K562 (cell line): Measurements from ENCODE around the gene CCN5. TPM values are rescaled to one million over a fixed set of nuclear protein-coding genes. Genes with fewer than 3 reads are reported as not detected.
A peak's percentile ranks its signal among the peaks of the same experiment; 100 is the strongest.

Source experiments
- DACH1 ChIP-seq: fragments of 450-650 bp; IDR thresholded peaks from 2 replicates; pipeline ENCODE4 v1.6.1; 2018; ENCODE audit not compliant: partially characterized antibody
- E2F3 ChIP-seq: fragments of 250-450 bp; sonication (Bioruptor Pico); IDR thresholded peaks from 2 replicates; pipeline ENCODE4 v1.4.0; 2020; ENCODE audit warnings: mild to moderate bottlenecking
- ELF2 ChIP-seq: fragments of 250-450 bp; sonication (Bioruptor Pico); IDR thresholded peaks from 2 replicates; pipeline ENCODE4 v1.5.0; 2021; ENCODE audit warnings: mild to moderate bottlenecking
- FOXJ3 ChIP-seq: sonication (generic); formaldehyde crosslinking; IDR thresholded peaks from 2 replicates; pipeline ENCODE4 v1.4.0; 2020; ENCODE audit warnings: mild to moderate bottlenecking, missing genetic modification reagents
- FOXK2 ChIP-seq, 2 experiments: fragments of 450-650 bp; IDR thresholded peaks in 1 of 2; conservative IDR thresholded peaks in 1 of 2; 2 replicates each; pipeline ENCODE4 v1.6.1; 2016; ENCODE audit warnings: low read depth in 2 of 2, mild to moderate bottlenecking in 1 of 2
- GATAD2A ChIP-seq: fragments of 450-650 bp; IDR thresholded peaks from 2 replicates; pipeline ENCODE4 v1.6.1; 2017
- ID3 ChIP-seq, 2 experiments: fragments of 250-450 bp in 1 of 2; fragments of 450-650 bp in 1 of 2; sonication (Bioruptor Pico) in 1 of 2; IDR thresholded peaks; 2 replicates each; pipeline versions ENCODE4 v1.6.1 to v1.8.0; 2016 to 2021; ENCODE audit warnings: mild to moderate bottlenecking in 2 of 2, moderate library complexity in 2 of 2, missing compliant biosample characterization in 1 of 2, missing genetic modification characterization in 1 of 2
- ILK ChIP-seq: fragments of 450-650 bp; IDR thresholded peaks from 2 replicates; pipeline ENCODE4 v1.6.1; 2016; ENCODE audit warnings: missing genetic modification characterization, low read depth, mild to moderate bottlenecking, missing compliant biosample characterization, moderate library complexity, borderline replicate concordance
- L3MBTL2 ChIP-seq: fragments of 450-650 bp; IDR thresholded peaks from 2 replicates; pipeline ENCODE4 v1.6.1; 2016; ENCODE audit warnings: mild to moderate bottlenecking, moderate library complexity
- NFRKB ChIP-seq: fragments of 450-650 bp; IDR thresholded peaks from 2 replicates; pipeline ENCODE4 v1.6.1; 2016; ENCODE audit warnings: low read depth
- PHTF2 ChIP-seq: fragments of 250-450 bp; sonication (Bioruptor Pico); IDR thresholded peaks from 2 replicates; pipeline ENCODE4 v1.5.0; 2021; ENCODE audit warnings: mild to moderate bottlenecking
- POLR2AphosphoS2 ChIP-seq: IDR thresholded peaks from 2 replicates; pipeline ENCODE4 v1.6.1; 2012; ENCODE audit warnings: low read length, improper control_type of control experiment
- PTRF ChIP-seq: fragments of 450-650 bp; IDR thresholded peaks from 2 replicates; pipeline ENCODE4 v1.6.1; 2016; ENCODE audit warnings: mild to moderate bottlenecking, missing genetic modification characterization, missing compliant biosample characterization
- RBM25 ChIP-seq: fragments of 200-400 bp; formaldehyde crosslinking; IDR thresholded peaks from 2 replicates; pipeline ENCODE4 v1.6.1; 2018; ENCODE audit warnings: low read length, low read depth, moderate library complexity; ENCODE audit not compliant: severe bottlenecking
- SNRNP70 ChIP-seq: fragments of 200-400 bp; formaldehyde crosslinking; optimal IDR thresholded peaks from 2 replicates; pipeline ENCODE3; 2017; ENCODE audit warnings: low read depth, low read length
- TAL1 ChIP-seq: fragments of 450-650 bp; IDR thresholded peaks from 2 replicates; pipeline ENCODE4 v1.6.1; 2016; ENCODE audit warnings: mild to moderate bottlenecking
- TRIM25 ChIP-seq: fragments of 450-650 bp; IDR thresholded peaks from 2 replicates; pipeline ENCODE4 v1.7.0; 2016; ENCODE audit warnings: borderline replicate concordance
- USF1 ChIP-seq: sonication (generic); formaldehyde crosslinking; IDR thresholded peaks from 2 replicates; pipeline ENCODE4 v1.9.0; 2022; ENCODE audit warnings: mild to moderate bottlenecking, missing genetic modification reagents
- ZBTB17 ChIP-seq: fragments of 450-650 bp; formaldehyde crosslinking; IDR thresholded peaks from 2 replicates; pipeline ENCODE4 v1.4.0; 2020; ENCODE audit warnings: mild to moderate bottlenecking
- ZNF408 ChIP-seq: fragments of 250-450 bp; sonication (Bioruptor Pico); IDR thresholded peaks from 2 replicates; pipeline ENCODE4 v1.4.0; 2020; ENCODE audit warnings: low read depth, mild to moderate bottlenecking, moderate library complexity
- ZNF561 ChIP-seq: fragments of 450-650 bp; formaldehyde crosslinking; conservative IDR thresholded peaks from 2 replicates; pipeline ENCODE4 v1.4.0; 2020; ENCODE audit warnings: mild to moderate bottlenecking, moderate library complexity
- polyA plus RNA-seq, 8 experiments: library from polyadenylated mRNA; depleted of rRNA in 4 of 8; stranded (reverse) in 5 of 8; unstranded in 3 of 8; fragments of >200 nt; fragmentation: Nextera tagmentation in 2 of 8; fragmentation: Illumina TruSeq in 1 of 8; extraction: Ambion mirVana in 2 of 8; extraction: Trizol in 1 of 8; gene quantifications; 2 replicates each; pipeline versions ENCODE4 v1.2.1 to v1.2.3, GENCODE V29; 2011 to 2014; ENCODE audit warnings: inconsistent platforms in 1 of 8, missing spikeins in 1 of 8
- total RNA-seq, 7 experiments: library from RNA; depleted of rRNA in 6 of 7; stranded (reverse); fragments of >200 nt in 6 of 7; fragmentation: Illumina TruSeq in 2 of 7; extraction: Trizol in 2 of 7; gene quantifications; 2 replicates each; pipeline versions ENCODE4 v1.2.1 to v1.2.3, GENCODE V29; 2011 to 2021; ENCODE audit warnings: low replicate concordance in 1 of 7
- TF ChIP-seq, protein P1 (sequence below): sonication (generic); formaldehyde crosslinking; IDR thresholded peaks from 2 replicates; pipeline ENCODE4 v1.8.0; 2022; ENCODE audit warnings: mild to moderate bottlenecking, missing genetic modification reagents

Gene CCN5
- total and polyA plus RNA-seq, 9 of the 15 experiments (the other 6 are each of a cell fraction or from before 2014, with no cell fraction given): not detected

DNA sequence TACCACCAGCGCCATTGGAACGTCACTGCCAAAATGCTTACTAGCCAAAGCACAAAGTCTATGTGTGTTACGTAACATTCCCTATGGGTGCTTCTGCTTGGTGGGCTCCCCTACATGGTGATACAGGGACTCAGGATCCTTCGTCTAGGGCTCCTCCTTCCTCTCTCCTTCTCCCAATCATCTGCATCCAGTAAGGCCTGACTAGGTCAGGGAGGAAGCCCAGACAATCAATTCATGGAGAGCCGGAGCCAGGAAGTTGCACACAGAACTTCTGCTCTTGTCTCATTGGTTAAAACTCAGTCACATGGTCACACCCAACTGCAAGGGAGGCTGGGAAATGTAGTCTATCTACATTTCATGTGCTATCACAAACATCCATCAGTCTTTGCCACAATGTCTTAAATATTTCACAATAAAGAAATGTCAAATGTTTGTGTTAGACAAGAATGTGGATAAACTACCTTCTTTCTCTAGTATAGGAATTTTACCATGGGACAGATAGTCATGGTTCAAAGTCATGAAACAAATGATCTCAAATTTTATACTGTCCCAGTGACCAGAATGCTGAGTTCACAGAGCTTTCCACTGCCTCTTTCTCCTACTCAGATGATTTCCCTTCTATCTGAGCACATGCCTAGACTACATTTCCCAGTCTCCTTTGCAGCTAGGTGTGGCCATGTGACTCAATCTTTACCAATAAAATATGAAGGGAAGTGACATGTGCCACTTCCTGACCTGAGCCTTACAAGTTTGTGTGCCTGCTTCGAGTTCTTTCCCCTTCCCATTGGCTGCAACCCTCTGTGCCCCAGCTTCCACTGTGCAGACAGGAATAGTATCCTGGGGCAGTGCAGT lies 21.2 kb downstream of the CCN5 start (continued):
- TF ChIP-seq, protein P1, sequence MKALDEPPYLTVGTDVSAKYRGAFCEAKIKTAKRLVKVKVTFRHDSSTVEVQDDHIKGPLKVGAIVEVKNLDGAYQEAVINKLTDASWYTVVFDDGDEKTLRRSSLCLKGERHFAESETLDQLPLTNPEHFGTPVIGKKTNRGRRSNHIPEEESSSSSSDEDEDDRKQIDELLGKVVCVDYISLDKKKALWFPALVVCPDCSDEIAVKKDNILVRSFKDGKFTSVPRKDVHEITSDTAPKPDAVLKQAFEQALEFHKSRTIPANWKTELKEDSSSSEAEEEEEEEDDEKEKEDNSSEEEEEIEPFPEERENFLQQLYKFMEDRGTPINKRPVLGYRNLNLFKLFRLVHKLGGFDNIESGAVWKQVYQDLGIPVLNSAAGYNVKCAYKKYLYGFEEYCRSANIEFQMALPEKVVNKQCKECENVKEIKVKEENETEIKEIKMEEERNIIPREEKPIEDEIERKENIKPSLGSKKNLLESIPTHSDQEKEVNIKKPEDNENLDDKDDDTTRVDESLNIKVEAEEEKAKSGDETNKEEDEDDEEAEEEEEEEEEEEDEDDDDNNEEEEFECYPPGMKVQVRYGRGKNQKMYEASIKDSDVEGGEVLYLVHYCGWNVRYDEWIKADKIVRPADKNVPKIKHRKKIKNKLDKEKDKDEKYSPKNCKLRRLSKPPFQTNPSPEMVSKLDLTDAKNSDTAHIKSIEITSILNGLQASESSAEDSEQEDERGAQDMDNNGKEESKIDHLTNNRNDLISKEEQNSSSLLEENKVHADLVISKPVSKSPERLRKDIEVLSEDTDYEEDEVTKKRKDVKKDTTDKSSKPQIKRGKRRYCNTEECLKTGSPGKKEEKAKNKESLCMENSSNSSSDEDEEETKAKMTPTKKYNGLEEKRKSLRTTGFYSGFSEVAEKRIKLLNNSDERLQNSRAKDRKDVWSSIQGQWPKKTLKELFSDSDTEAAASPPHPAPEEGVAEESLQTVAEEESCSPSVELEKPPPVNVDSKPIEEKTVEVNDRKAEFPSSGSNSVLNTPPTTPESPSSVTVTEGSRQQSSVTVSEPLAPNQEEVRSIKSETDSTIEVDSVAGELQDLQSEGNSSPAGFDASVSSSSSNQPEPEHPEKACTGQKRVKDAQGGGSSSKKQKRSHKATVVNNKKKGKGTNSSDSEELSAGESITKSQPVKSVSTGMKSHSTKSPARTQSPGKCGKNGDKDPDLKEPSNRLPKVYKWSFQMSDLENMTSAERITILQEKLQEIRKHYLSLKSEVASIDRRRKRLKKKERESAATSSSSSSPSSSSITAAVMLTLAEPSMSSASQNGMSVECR (CRISPR knock-in tag): no peak
- no peak for TF ChIP-seq ID3 (CRISPR knock-in tag; IDR thresholded peaks at IDR 0.05)
- TF ChIP-seq ID3 (tag; IDR thresholded peaks at IDR 0.05): 0 out of 2 replicates have a peak, but pooled peaks have one; percentile 56
- no peak for TF ChIP-seq TRIM25
- no peak for TF ChIP-seq TAL1
- no peak for TF ChIP-seq ELF2 (CRISPR knock-in tag)
- no peak for TF ChIP-seq NFRKB
- peak; percentile 94 for TF ChIP-seq USF1 (CRISPR knock-in tag)
- no peak for TF ChIP-seq RBM25
- TF ChIP-seq FOXK2 (conservative IDR thresholded peaks at IDR 0.05 in 1 of 2, IDR thresholded peaks at IDR 0.05 in 1 of 2; ENCODE audit: low read depth in 2 of 2): no peak
- TF ChIP-seq PTRF (tag): no peak
- no peak for TF ChIP-seq POLR2AphosphoS2
- TF ChIP-seq FOXJ3 (CRISPR knock-in tag): no peak
- no peak for TF ChIP-seq ZNF561
- TF ChIP-seq ZBTB17 (CRISPR knock-in tag): peak; percentile 84
- TF ChIP-seq ILK: no peak
- TF ChIP-seq E2F3: no peak
- no peak for TF ChIP-seq ZNF408 (CRISPR knock-in tag)
- no peak for TF ChIP-seq DACH1
- TF ChIP-seq L3MBTL2: peak; percentile 45; the same call in 1 of the 2 replicates
- TF ChIP-seq PHTF2 (CRISPR knock-in tag): no peak
- TF ChIP-seq GATAD2A: no peak
- TF ChIP-seq SNRNP70: no peak
